Measurements from ENCODE around the gene IL13RA1.

GRCh38 chrX:118706681-118707080 is 20.7 kb upstream of the IL13RA1 start:
- TF ChIP-seq CTCF (IDR thresholded peaks at IDR 0.05) (no peak), POLR2A (IDR thresholded peaks at IDR 0.05) (no peak), POLR2AphosphoS5 (IDR thresholded peaks at IDR 0.05) (no peak), EP300 (IDR thresholded peaks at IDR 0.05) (no peak)

All from sigmoid colon (tissue), 4 donors.